Activated CD8-positive, alpha-beta memory T cell treated with anti-CD3 and anti-CD28 coated beads, Interleukin-2, amount 50 U/mL, for 1 hour (primary cell): ENCODE data around the gene NUTM2E.
"Not testable (repeated sequence)": the region's sequence is repeated elsewhere in the genome, so short reads cannot be mapped to it uniquely, and the experiment has no call there.

Source experiments
- DNase-seq: peaks from one replicate; pipeline ENCODE4 v3.0.0-alpha.2; 2020; ENCODE audit errors: extremely low read depth

Gene NUTM2E

GRCh38 chr10:79826496-79827215 is at the start of gene NUTM2E:
TSS of gene NUTM2E (plus strand) at chr10:79826739. CDS start at chr10:79841741, 15,002 bp downstream.
- DNase-seq: peak; percentile 45

- not testable (repeated sequence) for DNase-seq
Observed at GRCh38 chr10:79777997-79778396, 48.5 kb upstream of the NUTM2E start.

- peak; percentile 14 for DNase-seq
Observed at GRCh38 chr10:79779310-79779938, 47.1 kb upstream of the NUTM2E start.

- DNase-seq: not testable (repeated sequence)
Observed at GRCh38 chr10:79779992-79780391, 46.5 kb upstream of the NUTM2E start.

- DNase-seq: not testable (repeated sequence)
Observed at GRCh38 chr10:79781584-79781983, 45.0 kb upstream of the NUTM2E start.

GRCh38 chr10:79787455-79787952 is 39.0 kb upstream of the NUTM2E start:
- not testable (repeated sequence) for DNase-seq

- DNase-seq: not testable (repeated sequence)
Observed at GRCh38 chr10:79789351-79789750, 37.2 kb upstream of the NUTM2E start.

GRCh38 chr10:79791906-79792517 is 34.5 kb upstream of the NUTM2E start:
- DNase-seq: not testable (repeated sequence)

GRCh38 chr10:79799337-79799736 is 27.2 kb upstream of the NUTM2E start:
- DNase-seq: not testable (repeated sequence)

- not testable (repeated sequence) for DNase-seq
Observed at GRCh38 chr10:79805857-79806256, 20.7 kb upstream of the NUTM2E start.

GRCh38 chr10:79811895-79812294 is 14.6 kb upstream of the NUTM2E start:
- DNase-seq: not testable (repeated sequence)

- DNase-seq: not testable (repeated sequence)
Observed at GRCh38 chr10:79816290-79816689, 10.2 kb upstream of the NUTM2E start.

GRCh38 chr10:79823387-79823786 is 3.2 kb upstream of the NUTM2E start:
- not testable (repeated sequence) for DNase-seq

GRCh38 chr10:79825587-79826011 is 940 bp upstream of the NUTM2E start:
- not testable (repeated sequence) for DNase-seq

- DNase-seq: not testable (repeated sequence)
Observed at GRCh38 chr10:79826131-79826495, 426 bp upstream of the NUTM2E start.

- not testable (repeated sequence) for DNase-seq
Observed at GRCh38 chr10:79833833-79834232, 7.3 kb downstream of the NUTM2E start.

- not testable (repeated sequence) for DNase-seq
Observed at GRCh38 chr10:79835891-79836290, 9.4 kb downstream of the NUTM2E start.

GRCh38 chr10:79836891-79837290 is 10.4 kb downstream of the NUTM2E start:
- not testable (repeated sequence) for DNase-seq

- not testable (repeated sequence) for DNase-seq
Observed at GRCh38 chr10:79838441-79838840, 11.9 kb downstream of the NUTM2E start.

GRCh38 chr10:79853191-79853854 is 26.8 kb downstream of the NUTM2E start:
- DNase-seq: not testable (repeated sequence)

- DNase-seq: not testable (repeated sequence)
Observed at GRCh38 chr10:79862269-79862668, 35.7 kb downstream of the NUTM2E start.

GRCh38 chr10:79862803-79863202 is 36.3 kb downstream of the NUTM2E start:
- DNase-seq: not testable (repeated sequence)
